Endometrial microvascular endothelial cells (primary cell): ENCODE results near the gene WARS2. TPM values are rescaled to one million over a fixed set of nuclear protein-coding genes. Genes with fewer than 3 reads are reported as not detected.

Source experiments
- in situ Hi-C: cut with HindIII; loops from 2 replicates; pipeline ENCODE4 v1.10.0; 2017; ENCODE audit warnings: low sequenced_read_pairs, low pct_unique_long_range_greater_than_20kb; ENCODE audit errors: inconsistent ontology term
- total RNA-seq: library from RNA; depleted of rRNA; stranded (reverse); fragments of >200 nt; gene quantifications from one replicate; pipeline ENCODE4 v1.2.3, GENCODE V29; 2015; ENCODE audit errors: inconsistent ontology term

The WARS2 gene
- total RNA-seq, 1 donor from 2014 or later: 13.2 TPM

DNA sequence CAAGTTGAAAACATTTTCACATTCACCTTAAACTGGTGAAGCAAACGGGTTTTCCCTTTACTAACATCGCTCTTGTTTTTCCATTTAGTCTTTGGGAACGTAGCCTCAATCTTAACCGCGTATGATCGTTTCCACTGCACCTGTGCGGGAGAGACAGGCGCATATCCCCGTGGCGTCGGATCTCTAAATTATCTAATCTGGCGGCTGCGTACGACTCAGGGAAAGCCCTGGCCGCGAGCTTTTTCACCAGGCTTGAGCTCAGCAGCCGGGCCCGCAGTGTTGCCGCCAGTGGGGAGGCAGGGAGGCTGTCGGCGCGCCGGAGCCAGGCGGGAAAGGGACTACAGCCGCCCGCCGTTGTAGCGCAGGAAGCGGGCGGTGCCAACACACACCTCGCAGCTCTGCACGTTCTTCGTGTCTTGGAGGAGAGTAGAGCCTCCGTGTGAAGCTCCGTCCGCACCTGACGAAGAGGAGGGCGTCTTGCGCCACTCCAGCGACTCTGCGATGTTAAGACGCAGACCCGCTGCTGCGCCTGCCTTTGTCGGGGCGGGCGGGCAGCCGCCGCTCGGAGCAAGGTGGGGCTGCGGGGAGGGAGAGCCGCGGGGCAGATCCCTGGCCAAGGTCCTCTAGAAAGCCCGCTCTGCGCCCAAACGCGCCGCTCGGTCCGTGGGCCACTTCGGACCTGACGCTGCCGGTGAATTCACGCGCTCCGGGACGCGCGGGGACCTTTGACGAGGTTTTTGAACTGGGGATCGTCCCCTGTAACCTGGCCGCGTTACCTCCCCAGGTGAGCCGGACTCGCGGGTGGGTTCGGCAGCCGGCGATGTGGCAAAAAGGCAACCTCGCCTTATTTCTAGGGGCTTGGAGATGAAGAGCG, 133.8 kb downstream of the WARS2 start:
- in situ Hi-C loops: no loop called here

DNA sequence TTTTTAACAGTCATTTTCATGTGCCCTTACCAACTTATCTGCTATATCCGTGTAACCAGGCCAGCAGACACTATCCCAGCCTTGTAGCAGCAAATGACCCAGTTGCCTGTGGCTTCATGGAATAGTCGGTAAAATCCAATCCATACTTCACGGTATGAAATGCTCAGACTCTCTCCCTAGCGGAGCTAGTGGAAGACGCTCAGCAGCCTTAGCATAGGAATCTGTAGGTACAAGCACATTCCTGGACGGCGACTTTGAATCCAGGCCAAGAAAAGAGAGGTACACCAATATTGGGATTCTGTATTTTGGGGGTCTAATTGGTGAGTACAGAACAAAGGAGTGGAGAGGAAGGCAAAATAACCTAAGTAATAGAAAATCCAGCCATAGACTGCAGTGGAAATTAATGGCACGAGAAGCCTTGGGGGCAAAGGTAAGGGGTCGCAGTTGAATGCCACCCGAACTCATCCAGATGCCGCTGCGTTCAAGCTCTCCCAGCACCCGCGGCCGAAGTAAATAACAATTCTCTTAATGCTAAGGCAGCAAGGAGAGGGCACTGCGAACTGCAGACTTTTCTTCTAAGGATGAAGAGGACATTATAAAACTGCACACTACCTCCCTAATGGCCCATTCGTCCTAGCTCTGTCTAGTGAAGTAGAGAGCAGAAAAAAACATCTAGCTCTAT, 134.6 kb downstream of the WARS2 start:
- in situ Hi-C loops: no loop called here

DNA sequence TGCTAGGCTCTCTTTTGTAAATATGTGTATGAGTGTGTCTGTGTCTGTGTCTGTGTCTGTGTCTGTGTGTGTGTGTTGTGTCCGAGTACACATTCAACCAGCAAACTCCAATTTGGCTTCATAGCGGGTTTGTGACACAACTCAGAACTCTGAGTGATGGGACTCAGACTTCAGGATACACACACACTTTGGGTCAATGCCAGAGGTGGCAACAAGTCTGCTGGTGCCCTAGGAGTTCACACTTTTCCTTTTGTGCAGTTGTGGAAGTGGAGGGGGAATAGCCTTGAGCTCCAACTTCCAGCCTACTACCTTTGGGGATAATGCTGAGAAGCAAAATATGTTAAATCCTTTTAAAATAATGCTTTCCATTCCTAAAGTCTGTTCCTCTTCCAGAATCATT, 135.7 kb downstream of the WARS2 start:
- in situ Hi-C loops: no loop called here

DNA sequence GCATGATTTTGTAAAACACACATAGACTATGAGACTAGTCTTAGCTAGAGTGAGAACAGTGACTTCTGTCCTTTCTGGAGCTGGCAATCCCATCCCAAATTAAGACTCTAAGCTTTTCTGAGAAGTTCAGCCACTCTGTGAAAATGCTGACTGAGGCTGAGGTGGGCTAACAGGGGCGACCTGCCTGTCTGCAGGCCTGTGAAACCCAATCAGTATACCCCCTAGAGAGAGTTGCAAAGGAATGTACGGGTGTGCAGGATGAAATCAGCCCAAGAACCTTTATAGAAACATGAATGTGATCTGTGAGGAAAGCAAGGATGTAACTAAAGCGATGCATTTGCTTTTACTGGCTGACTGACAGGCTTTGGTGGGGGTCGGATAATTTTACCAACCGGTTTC, 136.3 kb downstream of the WARS2 start:
- in situ Hi-C loops: no loop called here

DNA sequence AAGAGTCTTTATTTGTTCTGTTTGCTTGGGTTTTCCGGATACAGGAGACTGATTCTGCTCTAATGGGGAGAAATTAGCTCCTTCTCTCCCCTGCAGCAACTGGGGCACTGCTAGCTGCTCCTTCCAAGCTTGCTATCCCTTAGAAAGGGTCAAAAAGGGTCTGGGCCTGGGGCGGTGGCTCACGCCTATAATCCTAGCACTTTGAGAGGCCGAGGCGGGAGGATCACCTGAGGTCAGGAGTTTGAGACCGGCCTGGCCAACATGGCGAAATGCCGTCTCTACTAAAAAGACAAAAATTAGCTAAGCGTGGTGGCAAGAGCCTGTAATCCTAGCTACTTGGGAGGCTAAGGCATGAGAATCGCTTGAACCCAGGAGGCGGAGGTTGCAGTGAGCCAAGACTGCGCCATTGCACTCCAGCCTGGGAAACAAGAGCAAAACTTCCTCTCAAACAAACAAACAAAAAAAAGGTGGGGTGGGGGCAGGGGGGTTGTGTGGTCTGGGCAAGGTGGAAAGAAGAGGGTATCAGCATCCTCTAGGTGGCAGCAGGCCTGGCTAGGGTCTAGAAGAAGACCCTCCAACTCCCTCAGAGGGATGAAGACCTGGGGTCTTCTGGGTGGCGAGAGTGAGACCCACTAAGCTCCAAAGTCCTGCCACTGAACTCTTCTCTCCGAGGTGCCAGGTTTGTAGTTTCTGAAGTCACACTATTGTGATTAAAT, 136.9 kb downstream of the WARS2 start:
- in situ Hi-C loops: no loop called here

DNA sequence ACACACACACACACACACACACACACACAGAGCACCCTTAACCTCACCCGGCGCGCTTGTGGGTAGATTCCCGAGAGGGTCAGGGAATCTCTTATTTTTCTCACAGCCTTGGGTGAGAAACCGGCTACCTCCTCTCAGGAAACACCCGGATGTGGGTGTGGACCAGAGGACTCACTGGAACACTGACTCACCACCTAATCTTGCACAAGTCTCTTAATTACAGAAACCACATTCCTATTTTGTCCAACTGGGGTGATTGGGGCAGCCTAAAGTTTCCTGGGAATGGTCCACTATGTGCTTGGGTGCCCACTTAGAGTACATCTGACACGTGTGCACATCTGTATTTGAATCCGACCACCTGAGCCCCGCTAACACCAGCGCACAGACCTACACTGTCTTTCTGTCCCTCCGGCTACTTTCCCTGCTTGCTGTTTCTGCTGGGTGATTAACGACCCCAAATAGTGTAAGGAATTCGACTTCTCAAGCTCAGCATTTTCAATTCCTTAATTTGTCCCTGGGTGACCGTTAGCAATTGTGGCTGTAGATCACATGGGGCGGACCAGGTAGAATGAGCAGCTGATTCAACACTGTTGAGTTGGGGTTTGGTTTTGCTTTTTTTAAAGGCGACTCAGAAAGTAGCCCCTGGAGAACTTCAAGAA, 138.3 kb downstream of the WARS2 start:
- in situ Hi-C loops: no loop called here

DNA sequence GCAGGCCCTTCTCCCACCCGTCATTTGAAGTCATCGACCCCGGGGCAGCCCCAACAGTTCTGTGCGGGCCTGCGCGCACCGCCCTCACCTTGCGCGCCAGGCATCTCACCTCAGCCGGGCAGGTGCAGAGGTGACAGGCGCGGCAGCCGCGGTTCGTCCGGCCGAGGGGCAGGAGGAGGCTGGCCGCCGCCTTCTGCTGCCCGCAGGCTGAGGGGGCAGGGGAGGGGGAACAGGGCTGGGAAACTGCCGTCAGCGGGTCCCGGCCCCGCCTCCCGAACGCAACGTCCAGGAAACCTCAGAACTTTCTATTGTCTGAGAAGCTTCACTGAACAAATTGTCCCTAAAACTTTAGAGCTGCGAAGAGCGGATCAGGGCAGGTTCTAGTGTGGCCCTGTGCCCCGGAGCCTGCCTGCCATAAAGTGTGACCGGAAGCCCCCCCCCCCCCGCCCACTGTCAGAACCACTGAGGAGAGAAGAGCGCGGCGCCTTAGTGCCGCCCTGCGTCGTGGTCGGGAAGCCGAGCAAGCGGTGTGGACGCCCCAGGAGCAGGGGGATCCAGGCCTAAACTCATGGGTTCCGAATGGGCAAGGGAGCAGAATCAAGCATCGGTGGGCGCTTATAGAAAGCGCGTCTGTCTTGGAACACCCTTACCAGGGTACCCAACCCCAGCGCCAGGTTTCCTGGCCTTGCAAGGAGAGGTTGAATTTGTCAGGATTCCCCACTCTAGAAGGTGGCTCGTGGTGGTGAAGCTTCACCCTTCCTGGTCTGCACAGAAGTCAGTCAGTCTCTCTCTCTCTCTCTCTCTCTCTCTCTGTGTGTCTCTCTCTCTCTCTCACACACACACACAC, 139.0 kb downstream of the WARS2 start:
- in situ Hi-C loops: no loop called here

DNA sequence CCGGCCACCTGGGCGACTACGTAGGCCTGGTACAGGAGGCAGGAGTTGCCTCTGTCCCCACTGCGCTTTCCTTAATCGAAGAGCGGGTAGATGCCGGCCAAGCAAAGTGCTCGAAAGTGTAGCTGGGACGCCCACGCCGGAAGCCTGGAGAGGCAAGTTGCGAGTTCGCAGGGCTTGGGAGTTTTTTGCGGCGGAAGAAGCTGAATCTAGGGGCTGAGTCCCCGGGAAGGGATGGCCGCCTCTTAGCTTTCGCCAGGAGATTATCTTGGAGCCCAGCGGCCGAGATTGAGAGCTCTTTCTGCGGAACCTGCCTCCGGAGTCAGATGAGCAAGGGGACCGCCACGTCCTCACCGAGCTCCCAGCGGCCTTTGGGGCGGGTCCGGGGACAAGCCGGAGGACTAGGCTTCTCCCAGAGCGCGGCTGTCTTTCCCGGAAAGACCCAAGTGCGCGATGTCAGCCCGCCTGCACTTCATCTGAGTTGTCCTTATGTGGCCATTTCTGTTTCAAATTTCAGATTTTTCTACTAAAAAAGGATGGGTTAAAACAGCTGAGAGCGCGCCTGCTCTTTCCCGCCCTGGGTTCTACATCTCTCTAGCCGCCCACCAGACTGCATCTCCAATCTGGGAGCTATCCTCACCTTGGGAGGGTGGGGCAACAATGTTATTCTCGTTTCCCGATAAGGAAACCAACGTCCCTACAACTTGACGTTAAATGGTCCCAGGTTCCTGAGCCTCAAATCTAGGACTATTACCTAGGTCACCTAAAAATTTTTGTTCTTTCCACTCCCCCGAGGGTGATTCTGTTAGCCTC, 139.9 kb downstream of the WARS2 start:
- in situ Hi-C loops: no loop called here

DNA sequence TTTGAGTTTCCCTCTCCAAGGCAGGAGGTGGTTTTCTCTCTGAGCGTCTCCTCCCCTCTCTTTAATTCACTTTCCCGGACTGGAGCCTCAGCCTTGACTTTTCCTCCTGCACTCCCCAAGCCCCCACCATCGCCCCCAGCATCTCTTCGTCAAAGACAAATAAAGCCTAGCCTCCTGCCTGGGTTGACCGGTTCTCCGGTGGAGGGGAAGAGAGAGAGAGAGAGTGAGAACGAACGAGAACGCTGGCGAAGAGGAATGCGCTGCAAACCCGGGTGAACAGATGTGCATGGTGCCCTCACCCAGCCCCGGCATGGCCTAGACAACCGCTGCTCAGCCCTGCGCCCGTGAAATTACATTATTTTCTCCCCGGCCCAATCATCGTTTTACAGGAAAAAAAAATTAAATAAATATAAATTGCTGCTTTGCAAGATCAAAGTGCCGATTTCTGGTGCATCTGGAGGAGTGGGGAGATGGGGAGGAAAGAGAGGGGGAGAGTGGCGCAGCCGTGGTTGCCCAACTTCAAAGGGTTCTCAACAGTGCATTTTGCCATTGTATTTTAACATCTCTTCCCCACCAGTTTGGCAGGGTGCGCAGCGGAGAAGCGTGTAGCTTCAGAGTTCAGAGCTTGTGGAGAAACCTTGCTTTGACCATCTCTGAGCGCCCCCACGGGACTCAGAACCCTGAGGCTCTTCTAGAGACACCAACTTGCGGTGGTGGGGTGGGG, 140.9 kb downstream of the WARS2 start:
- in situ Hi-C loops: no loop called here

DNA sequence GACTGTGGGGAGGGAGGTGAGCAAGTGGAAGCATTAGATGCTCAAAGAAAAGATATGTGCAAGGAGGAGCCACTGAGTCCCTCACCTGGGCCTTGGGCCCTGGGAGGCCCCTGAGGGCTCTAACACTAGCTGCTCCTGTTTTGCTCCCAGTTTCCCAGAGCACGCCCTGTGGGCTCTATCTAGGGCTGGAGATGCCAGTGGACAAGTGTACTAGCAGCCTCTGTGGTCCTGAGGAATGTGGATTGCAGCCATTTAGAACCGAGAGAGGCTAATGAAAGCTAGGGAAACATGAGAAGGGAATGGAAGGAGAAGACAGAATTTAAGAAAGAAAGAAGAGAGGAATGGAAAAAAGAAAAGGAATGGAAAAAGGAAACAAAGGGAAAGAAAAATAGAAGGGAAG, 142.3 kb downstream of the WARS2 start:
- in situ Hi-C loops: no loop called here

DNA sequence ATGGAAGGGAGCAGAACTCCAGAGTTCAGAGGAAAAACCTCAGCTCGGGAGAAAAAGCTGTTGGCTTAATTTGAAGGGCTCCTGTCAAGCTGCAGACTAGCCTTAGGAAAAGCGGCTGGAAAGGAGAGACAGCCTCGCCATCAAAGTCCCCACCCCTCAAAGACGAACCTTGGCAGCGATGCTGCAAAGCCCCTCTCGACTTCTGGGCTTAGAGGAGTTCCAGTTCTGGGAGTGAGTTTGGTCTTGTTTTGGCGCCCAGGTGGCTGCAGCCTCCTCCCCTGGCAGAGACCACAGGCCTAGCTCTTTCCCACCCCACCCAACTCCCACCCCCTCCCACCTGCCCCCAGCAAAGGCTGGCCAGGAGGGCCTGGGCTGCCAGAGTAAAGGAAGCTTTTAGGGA, 143.2 kb downstream of the WARS2 start:
- in situ Hi-C loops: no loop called here

DNA sequence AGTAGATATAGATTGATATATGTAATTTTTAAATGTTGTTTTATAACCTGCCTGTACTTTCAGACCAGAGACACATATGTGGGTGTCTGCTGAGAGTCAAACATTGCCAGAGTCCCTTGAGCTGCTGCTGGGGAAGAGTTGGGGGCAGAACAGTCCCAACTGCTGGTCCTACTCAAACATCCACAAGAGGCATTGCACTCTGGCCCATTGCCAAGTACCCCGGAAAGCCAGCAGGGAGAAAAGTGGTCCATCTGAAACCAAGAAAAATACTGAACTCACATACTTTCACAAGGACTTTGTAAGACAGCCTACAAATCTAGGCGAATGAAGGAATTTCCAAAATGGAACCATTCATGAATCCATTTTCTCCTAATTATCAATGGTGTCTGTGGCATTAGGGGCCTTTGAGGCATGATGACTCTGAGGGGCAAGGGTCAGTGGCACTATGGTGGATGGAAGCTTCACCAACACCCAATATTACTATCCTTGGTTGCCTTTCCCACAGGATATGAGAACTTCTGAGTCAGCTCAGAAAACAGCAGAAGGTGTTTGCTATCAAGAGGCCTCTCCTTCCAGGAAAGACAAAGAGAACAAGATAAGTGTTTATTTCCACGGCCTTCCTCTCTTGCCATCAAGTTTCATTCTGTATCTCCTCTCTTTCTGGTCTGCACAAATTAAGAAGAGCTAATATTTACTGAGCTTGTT, 145.0 kb downstream of the WARS2 start:
- in situ Hi-C loops: no loop called here

DNA sequence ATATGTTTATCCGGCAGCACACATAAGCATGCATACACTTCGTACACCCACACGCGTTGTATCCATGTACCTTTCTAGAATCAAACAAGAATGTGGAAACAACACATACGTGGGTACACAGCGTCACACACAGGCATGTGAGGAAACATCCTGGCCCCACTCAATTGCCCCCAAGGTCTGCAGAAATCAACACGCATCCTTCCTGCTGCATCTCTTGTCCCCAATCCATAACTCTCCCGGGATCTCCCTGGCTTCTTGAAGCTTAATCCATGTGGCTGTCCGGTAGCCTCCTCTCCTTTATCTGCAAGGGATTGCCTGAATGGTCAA, 146.8 kb downstream of the WARS2 start:
- in situ Hi-C loops: no loop called here

DNA sequence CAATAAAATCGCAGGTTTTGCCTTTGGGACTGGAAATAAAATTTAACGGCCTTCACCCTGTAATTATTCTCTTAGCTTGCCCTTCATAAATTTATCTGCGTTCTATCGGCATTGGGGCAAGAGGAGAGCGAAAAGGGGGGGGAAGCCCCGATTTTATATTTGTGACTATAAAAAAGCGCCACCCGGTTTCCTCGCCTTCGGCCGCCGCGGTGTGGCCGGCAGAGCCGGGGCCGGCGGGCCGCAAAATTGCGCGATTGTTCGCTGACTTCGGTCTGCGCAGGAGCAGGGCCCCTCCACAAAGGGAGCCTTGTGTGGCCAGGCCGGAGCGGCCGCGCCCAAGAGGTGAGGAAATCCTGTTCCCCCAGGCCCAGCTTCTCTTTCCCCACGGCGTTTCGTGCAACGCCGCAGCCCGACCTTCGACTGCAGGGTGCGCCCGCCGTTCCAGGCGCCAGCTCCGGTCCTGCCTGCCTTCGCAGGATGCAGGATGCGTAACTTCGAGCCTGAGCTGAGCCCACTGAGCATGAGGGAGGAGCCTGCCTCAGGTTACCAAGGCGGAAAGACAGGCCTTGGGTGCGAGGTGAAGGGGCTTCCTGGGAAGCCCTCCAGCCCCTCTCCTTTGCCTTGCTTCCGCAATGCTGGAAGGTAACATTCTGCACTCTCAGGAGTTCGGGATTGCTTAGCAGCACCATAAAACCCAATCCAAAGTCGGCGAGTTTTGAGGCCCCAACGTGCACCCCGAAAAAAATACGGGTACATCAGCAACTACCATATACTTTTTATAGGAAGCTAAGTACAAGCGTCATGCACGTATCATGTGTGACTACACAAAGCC, 147.4 kb downstream of the WARS2 start:
- in situ Hi-C loops: no loop called here

DNA sequence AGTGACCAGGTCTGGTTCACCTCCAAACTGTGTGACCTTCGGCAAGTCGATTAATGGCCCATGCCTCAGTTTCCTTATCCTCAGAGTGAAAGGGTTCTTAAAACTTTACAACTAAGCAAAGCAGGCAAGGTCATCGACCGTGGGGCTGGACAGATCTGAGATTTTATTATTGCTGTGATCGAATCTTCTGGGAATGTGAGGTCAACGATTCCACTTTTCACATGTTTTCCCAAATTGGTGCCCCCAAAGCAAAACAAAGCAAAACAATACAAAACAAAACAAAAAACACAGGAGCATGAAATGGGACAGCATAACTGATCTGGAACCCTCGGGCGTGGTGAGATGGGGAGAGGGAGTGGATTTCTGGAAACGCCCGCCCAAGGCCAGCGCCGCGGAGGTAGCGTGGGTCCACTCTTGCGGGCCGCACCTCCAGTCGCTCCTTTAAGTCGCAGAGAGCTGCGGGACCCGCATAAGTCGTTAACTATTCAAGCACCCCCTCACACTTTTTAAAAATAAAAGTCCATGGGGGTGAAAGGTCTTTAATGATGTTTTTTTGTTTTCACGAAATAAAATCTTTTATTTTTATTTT, 148.1 kb downstream of the WARS2 start:
- in situ Hi-C loops: no loop called here

DNA sequence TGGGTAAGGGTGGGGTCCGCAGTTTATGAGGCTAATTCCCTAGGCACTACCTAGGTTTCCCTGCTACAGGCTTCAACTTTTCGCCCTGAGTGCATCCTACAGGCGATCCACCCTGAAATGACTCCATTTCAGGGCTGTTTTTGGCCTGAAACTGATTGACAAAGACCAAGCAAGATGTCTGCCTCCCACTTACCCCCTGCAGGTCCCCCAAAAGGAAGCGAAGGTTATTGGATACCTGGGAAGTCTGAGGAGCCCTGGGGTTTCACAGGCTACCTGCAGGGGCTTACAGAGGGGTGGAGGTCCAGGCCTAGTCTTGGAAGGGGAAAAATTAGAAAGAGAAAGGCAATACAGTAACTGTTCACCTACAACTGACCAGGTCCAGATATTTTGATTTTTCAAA, 149.0 kb downstream of the WARS2 start:
- in situ Hi-C loops: no loop called here
